Raji (cell line): Measurements from ENCODE around the gene IGF2.

Experiments used
- POLR2A ChIP-seq: IDR thresholded peaks from 2 replicates; pipeline ENCODE4 v1.6.1; 2011; ENCODE audit warnings: low read depth, low read length, control low read depth; ENCODE audit not compliant: insufficient read depth

IGF2 gene, protein sequence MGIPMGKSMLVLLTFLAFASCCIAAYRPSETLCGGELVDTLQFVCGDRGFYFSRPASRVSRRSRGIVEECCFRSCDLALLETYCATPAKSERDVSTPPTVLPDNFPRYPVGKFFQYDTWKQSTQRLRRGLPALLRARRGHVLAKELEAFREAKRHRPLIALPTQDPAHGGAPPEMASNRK

DNA sequence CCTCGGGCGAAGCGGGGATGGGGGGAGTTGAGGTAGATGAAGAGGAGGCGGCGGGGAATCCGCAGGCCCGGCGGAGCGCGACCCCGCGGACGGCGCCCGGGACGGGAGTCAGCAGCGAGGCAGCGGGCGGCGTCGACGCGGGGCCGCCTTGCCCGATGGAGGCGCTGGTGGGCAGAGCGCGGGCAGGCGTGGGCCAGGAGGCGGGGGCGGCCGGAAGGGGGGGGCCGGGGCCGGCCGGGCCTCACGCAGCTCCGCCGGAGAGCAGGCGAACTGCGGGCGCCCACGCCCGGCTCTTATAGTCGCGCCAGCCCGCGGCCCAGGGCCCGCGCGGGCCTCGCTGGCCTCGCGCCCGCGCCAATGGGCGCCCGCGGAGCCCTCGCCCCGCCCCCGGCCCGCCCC, at the start of gene IGF2:
Gene IGF2, minus strand, starts transcription at position 267 of the 399 bp plus-strand sequence. CDS start 3,866 bp downstream, outside the sequence.
- TF ChIP-seq POLR2A: no peak

DNA sequence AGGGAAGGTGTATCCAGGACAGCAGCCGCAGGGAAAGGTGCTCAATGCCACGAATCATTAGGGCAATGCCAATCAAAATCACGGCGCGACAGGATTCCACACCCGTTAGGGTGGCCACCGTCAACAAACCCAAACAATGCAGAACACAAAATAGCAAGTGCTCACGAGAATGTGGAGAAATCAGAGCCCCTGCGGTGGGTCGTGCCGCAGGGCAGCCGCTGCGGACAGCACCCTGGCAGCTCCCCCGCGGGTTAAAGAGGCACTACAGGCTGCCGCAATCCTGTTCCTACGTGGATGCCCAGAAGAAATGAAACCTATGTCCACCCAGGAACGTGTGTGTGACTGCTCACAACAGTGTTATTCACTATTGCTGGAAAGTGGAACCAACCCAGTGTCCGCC, 49.6 kb upstream of the IGF2 start:
- no peak for TF ChIP-seq POLR2A

GRCh38 chr11:2187280-2187707, 48.1 kb upstream of the IGF2 start:
- TF ChIP-seq POLR2A: no peak

- TF ChIP-seq POLR2A: no peak
These were observed 47.6 kb upstream of the IGF2 start for GRCh38 chr11:2186669-2187279.

- TF ChIP-seq POLR2A: no peak
These were observed 46.3 kb upstream of the IGF2 start for GRCh38 chr11:2185324-2186085.

GRCh38 chr11:2182692-2183474, 43.7 kb upstream of the IGF2 start:
- no peak for TF ChIP-seq POLR2A

- no peak for TF ChIP-seq POLR2A
These were observed 42.9 kb upstream of the IGF2 start for GRCh38 chr11:2182075-2182474.

DNA sequence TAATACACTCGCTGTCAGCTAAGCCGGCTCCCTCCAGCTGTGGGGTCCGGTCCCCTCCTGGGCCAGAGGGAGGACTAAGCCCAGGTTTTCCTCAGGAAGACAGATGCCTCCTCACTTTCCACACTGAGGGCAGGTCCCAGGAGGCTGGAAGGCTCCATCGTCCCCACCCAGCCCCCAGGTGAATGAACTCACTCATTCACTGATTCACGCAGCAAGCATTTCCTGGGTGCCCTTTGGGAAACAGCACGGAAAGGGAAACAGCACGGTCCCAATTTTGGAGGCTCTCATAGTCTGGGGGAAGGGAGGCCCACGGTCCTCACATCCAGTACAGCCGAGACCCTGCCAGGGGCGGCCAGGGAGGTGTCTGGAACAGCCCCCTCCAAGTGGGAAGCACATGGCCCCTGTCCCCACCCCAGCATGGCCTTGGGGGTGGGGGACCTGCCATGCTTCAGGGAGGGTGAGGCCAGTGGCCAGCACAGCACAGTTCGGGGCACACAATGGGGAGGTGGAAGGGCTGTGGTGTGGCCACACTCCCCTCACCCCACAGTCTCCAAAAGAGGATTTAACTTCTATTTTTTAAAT, 41.7 kb upstream of the IGF2 start:
- no peak for TF ChIP-seq POLR2A

- TF ChIP-seq POLR2A: no peak
These were observed 41.2 kb upstream of the IGF2 start for GRCh38 chr11:2180347-2180746.

DNA sequence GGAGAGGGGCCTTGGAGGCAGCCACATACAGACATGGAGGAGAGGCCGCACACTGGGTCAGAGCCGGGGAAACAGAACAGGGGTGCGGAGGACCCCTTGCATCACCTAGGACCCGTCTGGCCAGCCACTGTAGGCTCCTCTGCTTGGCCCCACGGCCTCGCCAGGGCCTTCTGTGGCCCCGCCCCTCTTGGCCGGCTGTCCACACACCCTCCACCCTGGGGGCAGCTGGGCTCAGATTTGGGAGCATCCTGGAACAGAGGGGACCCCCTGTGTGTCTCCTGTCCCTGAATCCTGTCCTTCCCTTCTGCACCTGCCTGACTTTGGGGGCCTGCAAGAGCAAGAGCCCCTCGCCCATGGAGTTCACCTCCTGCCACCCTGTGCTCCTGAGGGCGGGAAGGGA, 40.3 kb upstream of the IGF2 start:
- TF ChIP-seq POLR2A: no peak

GRCh38 chr11:2178906-2179494, 39.8 kb upstream of the IGF2 start:
- no peak for TF ChIP-seq POLR2A

- no peak for TF ChIP-seq POLR2A
These were observed 37.9 kb upstream of the IGF2 start for GRCh38 chr11:2177076-2177475.

GRCh38 chr11:2176389-2176900, 37.3 kb upstream of the IGF2 start:
- no peak for TF ChIP-seq POLR2A

DNA sequence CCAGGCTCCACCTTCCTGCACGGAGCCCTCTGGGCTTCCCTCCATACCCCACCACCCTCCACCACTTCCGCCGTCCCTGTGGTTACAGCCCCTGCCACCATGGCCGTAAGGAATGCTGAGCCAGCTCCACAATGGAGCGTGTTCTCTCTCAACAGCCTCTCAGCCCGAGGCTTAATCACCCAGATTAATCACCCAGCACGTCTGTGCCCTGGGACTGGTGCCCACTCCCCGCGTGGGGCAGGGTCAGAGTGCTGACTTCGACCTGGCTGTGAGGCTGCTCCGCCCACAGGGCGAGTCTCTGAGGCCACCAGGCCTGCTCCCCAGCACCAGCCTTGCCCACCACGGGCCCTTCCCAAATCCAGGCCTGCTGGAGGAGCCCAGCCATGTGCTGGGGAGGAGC, 36.5 kb upstream of the IGF2 start:
- no peak for TF ChIP-seq POLR2A
